ENCODE measurements around the gene CMTM8.

GRCh38 chr3:32217339-32217738 lies 21.1 kb upstream of the CMTM8 start:
- TF ChIP-seq CTCF (IDR thresholded peaks at IDR 0.05) (no peak), POLR2A (IDR thresholded peaks at IDR 0.05) (no peak)
